Eye (tissue), 1 donor: ENCODE data around the gene USF3.

Source experiments
- DNase-seq: peaks from one replicate; pipeline ENCODE4 v3.0.0-alpha.2; 2015

The USF3 gene

DNA sequence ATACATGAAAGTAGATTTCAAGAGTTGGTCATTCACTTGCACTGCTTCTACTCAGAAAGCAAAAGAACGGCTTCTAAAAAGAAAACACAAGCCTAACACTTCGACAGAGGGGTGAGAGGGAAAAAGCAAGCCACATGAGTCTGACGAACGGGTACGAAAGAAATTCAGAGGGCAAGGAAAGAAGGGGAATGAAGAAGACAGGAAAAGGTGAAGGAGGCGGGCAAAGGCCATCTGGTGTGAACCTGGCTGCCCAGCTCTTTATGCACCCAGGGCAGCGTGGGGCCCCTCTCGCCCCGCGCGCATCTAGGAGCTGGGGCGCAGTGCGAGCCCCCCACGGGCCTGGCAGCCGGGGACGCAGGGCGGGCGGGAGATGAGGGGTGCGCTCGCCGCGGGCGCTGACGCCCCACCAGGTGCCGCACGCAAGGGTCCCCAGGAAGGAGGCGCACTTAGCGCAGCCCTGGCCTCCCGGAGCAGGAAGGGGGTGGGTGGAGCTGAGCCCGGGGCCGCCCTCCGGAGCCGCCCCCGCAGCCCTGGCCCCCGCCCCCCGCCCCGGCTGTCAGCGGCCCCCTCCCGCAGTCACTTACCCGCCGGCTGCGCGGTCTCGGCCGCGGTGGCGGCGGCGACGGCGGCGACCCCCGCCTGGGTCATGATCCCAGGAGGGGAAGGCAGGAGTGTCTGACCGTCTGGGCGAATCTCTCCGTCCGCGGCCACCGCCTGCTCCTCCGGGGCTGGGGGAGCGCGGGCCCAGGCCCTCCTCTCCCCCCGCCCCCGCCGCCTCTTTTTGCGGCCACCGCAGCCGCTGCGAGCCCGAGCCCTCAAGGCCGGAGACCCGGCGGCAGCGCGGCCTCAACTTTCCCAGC is at the start of gene USF3:
Gene USF3, minus strand, starts transcription at position 857 of the 860 bp plus-strand sequence. CDS start 21,764 bp downstream, outside the sequence.
- peak; percentile 84 for DNase-seq

DNA sequence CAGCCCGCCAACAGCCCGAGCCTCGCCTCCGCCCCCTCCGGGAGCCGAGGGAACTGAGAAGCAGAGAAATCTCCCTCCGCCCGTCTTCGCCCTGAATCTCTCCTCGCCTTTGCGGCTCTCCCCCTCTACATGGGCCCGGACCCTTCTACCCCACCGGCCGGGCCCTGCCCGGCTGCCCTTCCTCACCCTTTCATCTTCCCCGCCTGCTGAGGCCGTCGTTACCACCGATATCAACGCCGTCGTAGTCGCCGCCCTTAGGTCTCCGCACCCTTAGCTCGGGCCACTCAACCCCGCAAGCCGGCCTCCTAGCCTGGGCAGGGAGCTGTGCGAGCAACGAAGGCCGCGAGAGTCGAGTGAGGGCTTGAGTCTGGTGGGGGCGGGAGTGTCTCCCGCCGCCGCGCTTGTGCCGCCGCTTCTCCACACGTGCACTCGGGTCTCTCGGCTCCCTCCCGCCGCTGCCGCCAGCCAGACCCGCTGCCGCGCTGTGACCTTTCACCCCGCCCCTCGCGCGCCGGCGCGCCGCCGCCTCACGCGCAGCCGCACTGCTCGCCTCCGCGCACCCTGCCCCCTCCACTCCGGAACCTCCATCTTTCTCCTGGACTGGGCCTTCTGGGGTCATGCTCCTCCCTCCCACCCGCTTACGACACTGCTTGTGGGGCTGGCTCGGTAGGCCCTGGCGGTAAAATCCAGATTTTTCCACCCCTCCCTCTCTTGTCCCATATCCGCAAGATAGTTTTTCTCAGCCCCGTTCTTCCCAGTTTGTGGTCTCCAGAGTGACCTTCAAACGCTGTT is 49.5 kb upstream of the USF3 start, which contains the start of gene NAA50:
Gene NAA50, minus strand, starts transcription at position 494 of the 792 bp plus-strand sequence. Its CDS starts 300 bp downstream, at position 194.
- peak; percentile 98 for DNase-seq

DNA sequence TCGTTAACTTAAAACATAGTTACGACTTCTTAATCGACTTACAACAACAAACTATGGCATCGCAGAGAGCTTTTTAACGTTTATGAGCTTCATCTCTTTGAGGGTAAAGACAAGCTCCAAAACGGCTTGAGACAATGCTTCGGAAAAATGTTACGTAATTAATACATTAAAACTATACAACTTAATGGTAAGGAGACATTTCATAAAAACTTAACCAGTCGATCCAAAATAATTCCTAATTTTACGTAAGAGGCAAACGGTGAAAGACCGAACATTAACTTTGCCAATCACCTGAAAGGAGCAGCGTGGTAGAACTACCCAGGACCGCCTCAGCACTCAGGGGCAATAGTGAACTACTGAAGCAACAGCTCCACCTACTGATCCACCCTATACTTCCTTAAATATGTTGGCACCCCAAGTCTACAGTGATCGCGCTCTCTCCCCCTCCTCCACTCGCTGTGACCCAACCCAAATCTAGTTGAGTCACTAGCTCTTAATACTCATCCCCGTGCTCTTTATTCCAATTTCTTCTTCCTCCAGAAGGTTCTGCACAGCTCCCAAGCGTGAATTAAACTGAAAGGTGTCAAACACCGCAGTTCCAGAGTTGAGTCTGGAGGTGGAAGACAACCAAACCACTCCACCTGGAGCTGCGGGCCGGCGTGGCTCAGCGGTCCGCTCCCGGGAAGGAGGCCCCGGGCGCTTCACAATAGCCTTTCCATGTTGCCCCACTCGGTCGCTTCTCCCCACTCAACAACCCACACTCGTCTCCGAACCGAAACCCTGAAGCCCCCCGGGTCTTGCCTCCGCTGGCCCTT is 48.7 kb upstream of the USF3 start:
- peak; percentile 92 for DNase-seq

GRCh38 chr3:113743006-113743630 is 46.7 kb upstream of the USF3 start:
- no peak for DNase-seq

GRCh38 chr3:113741620-113742019 is 45.2 kb upstream of the USF3 start:
- no peak for DNase-seq

- no peak for DNase-seq
Measured at GRCh38 chr3:113741086-113741485, 44.6 kb upstream of the USF3 start.

GRCh38 chr3:113736548-113737089 is 40.2 kb upstream of the USF3 start:
- DNase-seq = peak; percentile 89

GRCh38 chr3:113731694-113732093 is 35.3 kb upstream of the USF3 start:
- no peak for DNase-seq

- no peak for DNase-seq
Measured at GRCh38 chr3:113730550-113730949, 34.1 kb upstream of the USF3 start.

- DNase-seq = no peak
Measured at GRCh38 chr3:113728661-113729060, 32.2 kb upstream of the USF3 start.

DNA sequence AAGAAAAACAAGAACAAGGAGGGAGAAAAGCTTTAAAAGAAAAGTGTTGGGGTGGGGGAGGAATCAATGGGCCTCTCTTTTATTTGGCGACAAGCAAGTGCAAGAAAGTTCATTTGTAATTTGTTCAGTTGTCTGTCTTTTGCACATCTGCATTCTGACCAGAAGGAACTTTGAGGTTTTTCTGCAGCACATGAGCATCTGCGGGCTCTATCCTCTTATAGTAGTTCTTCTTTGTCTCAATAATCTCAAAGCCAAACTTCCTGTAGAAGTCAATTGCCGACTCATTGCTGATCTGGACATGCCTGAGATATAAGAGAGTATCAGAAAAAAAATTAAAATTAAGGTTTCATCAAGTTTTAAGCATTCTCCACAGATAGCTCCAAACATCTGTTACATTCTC is 25.2 kb upstream of the USF3 start:
- DNase-seq = no peak

DNA sequence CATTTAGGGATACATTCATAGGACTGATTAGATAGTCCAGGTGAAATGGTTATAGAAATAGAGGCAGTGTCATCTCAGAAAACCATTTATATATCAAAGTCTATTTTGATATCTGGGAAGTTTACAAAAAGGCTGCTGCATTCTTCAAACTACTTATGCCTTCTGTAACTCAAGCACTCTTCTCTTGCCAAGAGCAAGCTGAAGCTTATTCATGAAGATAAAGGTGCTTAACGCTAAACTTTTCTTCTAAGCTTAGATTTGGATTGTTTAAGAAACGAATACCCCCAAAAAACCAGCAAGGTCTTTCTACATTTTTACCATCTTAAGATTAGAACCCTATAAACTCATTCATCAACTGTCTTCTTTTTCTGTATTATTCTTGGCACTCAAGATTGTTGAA is 23.3 kb upstream of the USF3 start:
- no peak for DNase-seq

DNA sequence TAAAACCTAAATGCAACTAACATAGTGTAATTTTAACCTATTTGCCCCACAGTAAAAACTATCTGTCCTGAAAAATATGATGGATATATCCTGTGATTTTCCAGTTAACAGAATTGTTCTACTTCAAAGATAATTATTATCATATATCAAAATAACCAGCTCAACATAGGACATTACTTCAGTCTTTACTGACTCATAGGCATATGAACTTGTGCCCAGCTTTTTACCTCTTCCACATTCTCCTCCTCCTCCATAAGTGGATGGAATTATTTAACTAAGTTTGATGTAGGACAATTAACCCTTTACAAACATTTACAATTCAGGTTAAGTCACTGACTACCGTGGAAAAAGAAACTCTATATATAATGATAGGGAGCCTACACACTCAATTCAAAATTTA is 22.9 kb upstream of the USF3 start:
- DNase-seq = no peak

- no peak for DNase-seq
Measured at GRCh38 chr3:113717818-113718217, 21.4 kb upstream of the USF3 start.

DNA sequence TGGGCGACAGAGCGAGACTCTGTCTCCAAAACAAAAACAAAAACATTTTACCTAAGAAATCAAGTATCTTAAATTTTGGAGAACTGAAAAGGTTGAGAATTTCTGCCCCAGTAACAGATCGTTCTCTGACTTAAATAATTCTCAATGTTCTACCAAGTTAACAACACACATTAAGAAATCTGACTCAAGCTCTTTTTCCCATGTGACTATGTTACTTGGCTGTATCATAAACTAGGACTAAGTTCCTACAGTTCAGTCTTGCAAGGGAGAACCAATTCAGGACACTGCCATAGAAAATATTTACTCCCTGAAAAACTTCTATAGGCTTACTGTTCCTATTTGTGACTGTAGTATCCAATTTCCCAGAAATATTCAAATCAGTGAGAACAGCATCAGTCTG is 20.9 kb upstream of the USF3 start:
- no peak for DNase-seq

- DNase-seq = no peak
Measured at GRCh38 chr3:113714702-113715101, 18.3 kb upstream of the USF3 start.

DNA sequence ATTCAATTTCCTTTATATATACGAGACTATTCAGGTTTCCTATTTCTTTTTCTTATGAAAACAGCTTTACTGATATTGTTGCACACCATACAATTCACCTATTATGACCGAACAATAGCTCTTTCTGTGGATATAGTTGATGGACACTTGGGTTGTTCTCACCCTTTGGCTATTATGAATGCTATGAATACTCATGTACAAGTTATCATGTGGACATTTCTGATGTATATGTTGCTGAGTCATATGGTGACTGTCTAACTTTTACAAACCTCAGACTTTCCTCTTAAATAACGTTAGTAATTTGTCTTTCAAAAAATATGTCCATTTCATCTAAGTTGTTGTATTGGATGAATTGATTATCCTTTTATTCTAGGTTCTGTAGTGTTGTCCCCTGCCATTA is 15.7 kb upstream of the USF3 start:
- no peak for DNase-seq

DNA sequence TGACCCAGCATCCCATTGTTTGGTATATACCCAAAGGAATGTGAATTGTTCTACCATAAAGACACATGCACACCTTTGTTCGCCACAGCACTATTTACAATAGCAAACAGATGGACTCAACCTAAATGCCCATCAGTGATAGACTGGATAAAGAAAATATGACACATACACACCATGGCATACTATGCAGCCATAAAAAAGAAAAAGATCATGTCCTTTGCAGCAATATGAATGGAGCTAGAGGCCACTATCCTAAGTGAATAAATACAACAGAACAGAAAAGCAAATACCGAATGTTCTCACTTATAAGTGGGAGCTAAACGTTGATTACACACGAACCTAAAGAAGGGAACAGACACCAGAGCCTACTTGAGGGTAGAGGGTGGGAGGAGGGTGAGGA is 11.4 kb upstream of the USF3 start:
- DNase-seq = no peak

DNA sequence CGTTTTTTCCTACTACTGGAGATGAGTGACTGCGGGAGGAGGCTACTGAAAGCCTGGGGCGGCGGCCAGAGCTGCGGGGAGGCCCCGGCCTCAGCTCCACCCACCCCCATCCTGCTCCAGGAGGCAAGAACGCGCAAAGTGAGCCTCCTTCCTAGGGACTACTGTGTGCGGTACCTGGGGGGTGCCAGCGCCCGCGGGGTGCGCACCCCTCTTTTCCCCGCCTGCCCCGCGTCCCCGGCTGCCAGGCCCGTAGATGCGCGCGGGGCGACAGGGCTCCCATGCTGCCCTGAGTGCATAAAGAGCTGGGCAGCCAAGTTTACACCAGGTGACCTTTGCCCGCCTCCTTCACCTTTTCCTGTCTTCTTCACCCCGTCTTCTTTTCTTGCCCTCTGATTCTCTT is 2.5 kb upstream of the USF3 start:
- peak; percentile 15 for DNase-seq

GRCh38 chr3:113698213-113698742 is 1.8 kb upstream of the USF3 start:
- no peak for DNase-seq

- no peak for DNase-seq
Measured at GRCh38 chr3:113697500-113698090, 1.2 kb upstream of the USF3 start.
